Panc1 (cell line): ENCODE data around the gene DEFB123. TPM values are rescaled to one million over a fixed set of nuclear protein-coding genes. Genes with fewer than 3 reads are reported as not detected.

Experiments
- ATAC-seq: fragments of 200-7000 bp; cut with Tn5 transposase; 2 replicates; pipeline ENCODE4 v1.9.1; 2020; ENCODE audit warnings: mild to moderate bottlenecking, moderate library complexity
- BruUV-seq: library from RNA; stranded (reverse); fragments of 400-500 nt; replicated peaks from 2 replicates; lab custom pipeline; 2021; lab: Mats Ljungman, UMichigan
- CTCF ChIA-PET: fragments of 300-600 bp; sonication (Branson Sonifier 250); formaldehyde crosslinking; loops from one replicate; lab custom pipeline; 2022; ENCODE audit warnings: antibody characterized with exemption; lab: Charles Lee
- POLR2A ChIA-PET: fragments of 300-600 bp; sonication (Branson Sonifier 250); formaldehyde crosslinking; loops from one replicate; lab custom pipeline; 2022; ENCODE audit warnings: antibody characterized with exemption; lab: Charles Lee
- DNase-seq: peaks from one replicate; pipeline ENCODE4 v3.0.0-alpha.2; 2010; ENCODE audit warnings: low read depth, low spot score
- H3K27ac ChIP-seq: 2 replicates; pipeline ENCODE4 v1.5.1; 2011; ENCODE audit warnings: mild to moderate bottlenecking, low read length, inconsistent platforms
- H3K27me3 ChIP-seq: fragments of 200-500 bp; sonication (Bioruptor generic); 2 replicates; pipeline ENCODE4 v1.6.0; 2014; ENCODE audit warnings: low read length, inconsistent platforms; ENCODE audit not compliant: control insufficient read depth, insufficient read depth
- H3K36me3 ChIP-seq: fragments of 200-500 bp; sonication (Bioruptor generic); 2 replicates; pipeline ENCODE4 v1.5.1; 2014; ENCODE audit warnings: inconsistent platforms, mild to moderate bottlenecking, low read length, moderate library complexity; ENCODE audit not compliant: control insufficient read depth, insufficient read depth
- H3K4me1 ChIP-seq: 2 replicates; pipeline ENCODE4 v1.5.1; 2011; ENCODE audit warnings: inconsistent platforms, mild to moderate bottlenecking, low read length, moderate library complexity; ENCODE audit not compliant: control insufficient read depth, insufficient read depth
- H3K4me3 ChIP-seq, 2 experiments: 2 replicates each; pipeline ENCODE4 v1.5.1; 2011 to 2012; ENCODE audit warnings: low read depth in 2 of 2, low read length in 2 of 2, mild to moderate bottlenecking in 2 of 2, inconsistent platforms in 1 of 2, moderate library complexity in 1 of 2
- H3K9me3 ChIP-seq: fragments of 200-500 bp; sonication (Bioruptor generic); 2 replicates; pipeline ENCODE4 v1.5.1; 2014; ENCODE audit warnings: low read depth, mild to moderate bottlenecking, inconsistent platforms, low read length, moderate library complexity; ENCODE audit not compliant: control insufficient read depth, insufficient read depth
- POLR2AphosphoS5 ChIP-seq: IDR thresholded peaks from 2 replicates; pipeline ENCODE4 v1.6.1; 2012; ENCODE audit warnings: mild to moderate bottlenecking, low read depth, low read length, moderate library complexity
- SIN3A ChIP-seq: IDR thresholded peaks from 2 replicates; pipeline ENCODE4 v1.6.1; 2012; ENCODE audit warnings: low read depth, mild to moderate bottlenecking, low read length, moderate library complexity, borderline replicate concordance; ENCODE audit not compliant: insufficient read depth
- TCF7L2 ChIP-seq: IDR thresholded peaks from 2 replicates; pipeline ENCODE4 v1.6.1; 2011; ENCODE audit warnings: mild to moderate bottlenecking, low read depth, low read length, inconsistent platforms
- in situ Hi-C: cut with HindIII; loops from 2 replicates; pipeline ENCODE4 v1.10.0; 2016; ENCODE audit warnings: low sequenced_read_pairs, low pct_unique_long_range_greater_than_20kb
- intact Hi-C: fragments of 100-400 bp; cut with micrococcal nuclease; formaldehyde crosslinking; loops from one replicate; pipeline ENCODE4 v1.10.0; 2022; ENCODE audit not compliant: unreplicated experiment
- total RNA-seq: library from RNA; stranded (reverse); gene quantifications from one replicate; pipeline ENCODE4 v1.2.1, GENCODE V29; 2021; ENCODE audit not compliant: unreplicated experiment
- TF ChIP-seq, protein P1 (sequence below), 2 experiments: IDR thresholded peaks; 2 replicates each; pipeline ENCODE4 v1.6.1; 2011 to 2012; ENCODE audit warnings: low read depth in 2 of 2, control low read depth in 1 of 2, low read length in 1 of 2, mild to moderate bottlenecking in 1 of 2, moderate library complexity in 1 of 2; ENCODE audit not compliant: insufficient read depth in 1 of 2
- TF ChIP-seq, protein P2 (sequence below): fragments of 450-650 bp; IDR thresholded peaks from 2 replicates; pipeline ENCODE4 v1.5.1; 2017; ENCODE audit warnings: mild to moderate bottlenecking

Gene DEFB123
- total RNA-seq, 1 experiment from 2014 or later, result not detected

DNA sequence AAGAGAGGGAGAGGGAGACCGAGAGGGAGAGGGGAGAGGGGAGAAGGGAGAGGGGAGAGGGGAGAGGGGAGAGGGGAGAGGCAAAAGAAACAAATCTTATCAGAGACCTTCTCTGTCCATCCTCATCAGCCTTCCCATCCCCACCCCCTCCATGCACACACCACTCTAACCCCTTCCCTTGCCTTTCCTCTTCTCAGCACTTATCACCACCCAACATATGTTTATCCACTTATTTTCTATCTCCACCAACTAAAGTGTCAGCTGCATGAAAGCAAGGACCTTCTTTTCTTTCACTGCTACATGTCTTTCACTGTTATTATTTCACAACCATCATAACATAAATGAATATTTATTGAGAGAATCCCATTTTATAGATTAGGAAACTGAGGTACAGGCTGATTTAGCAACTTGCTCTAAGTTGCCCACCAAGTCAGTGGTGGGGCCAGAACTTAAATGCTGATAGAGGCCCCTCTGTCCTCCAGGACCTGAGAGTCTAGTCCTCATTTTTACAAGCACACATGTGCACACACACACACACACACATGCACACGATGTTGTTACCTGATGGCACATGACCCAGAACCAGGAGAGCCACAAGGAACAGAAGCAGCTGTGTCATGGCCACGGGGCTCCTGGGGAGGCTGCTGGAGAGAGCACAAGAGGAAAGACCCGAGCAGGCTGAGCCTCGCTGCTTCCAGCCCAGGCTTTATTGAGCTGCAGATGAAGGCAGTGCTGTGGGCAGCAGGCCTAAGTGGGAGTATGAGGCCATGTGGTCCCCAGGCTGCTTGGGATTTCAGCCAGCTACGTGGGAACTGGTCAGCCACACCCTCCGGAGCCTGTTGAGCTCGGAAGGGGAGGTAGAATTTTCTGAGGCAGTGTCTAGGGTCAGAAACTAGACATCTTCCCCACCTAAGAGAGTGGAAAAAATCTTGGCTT, 32.2 kb downstream of the DEFB123 start:
- no TSS peak for BruUV-seq
- Histone ChIP-seq H3K27ac (no peak overlapping the region), H3K4me1 (peaks cover 12% of the 10 kb centered on the region; the same call in 1 of the 2 replicates), H3K36me3 (no peaks in the 10 kb centered on the region), H3K9me3 (no peaks in the 10 kb centered on the region), H3K4me3 (no peak overlapping the region), H3K27me3 (0 out of 2 replicates have a peak, but pooled peaks cover 2% of the 10 kb centered on the region)
- TF ChIP-seq SIN3A (no peak), TCF7L2 (no peak), POLR2AphosphoS5 (no peak)
- TF ChIP-seq, protein P1, sequence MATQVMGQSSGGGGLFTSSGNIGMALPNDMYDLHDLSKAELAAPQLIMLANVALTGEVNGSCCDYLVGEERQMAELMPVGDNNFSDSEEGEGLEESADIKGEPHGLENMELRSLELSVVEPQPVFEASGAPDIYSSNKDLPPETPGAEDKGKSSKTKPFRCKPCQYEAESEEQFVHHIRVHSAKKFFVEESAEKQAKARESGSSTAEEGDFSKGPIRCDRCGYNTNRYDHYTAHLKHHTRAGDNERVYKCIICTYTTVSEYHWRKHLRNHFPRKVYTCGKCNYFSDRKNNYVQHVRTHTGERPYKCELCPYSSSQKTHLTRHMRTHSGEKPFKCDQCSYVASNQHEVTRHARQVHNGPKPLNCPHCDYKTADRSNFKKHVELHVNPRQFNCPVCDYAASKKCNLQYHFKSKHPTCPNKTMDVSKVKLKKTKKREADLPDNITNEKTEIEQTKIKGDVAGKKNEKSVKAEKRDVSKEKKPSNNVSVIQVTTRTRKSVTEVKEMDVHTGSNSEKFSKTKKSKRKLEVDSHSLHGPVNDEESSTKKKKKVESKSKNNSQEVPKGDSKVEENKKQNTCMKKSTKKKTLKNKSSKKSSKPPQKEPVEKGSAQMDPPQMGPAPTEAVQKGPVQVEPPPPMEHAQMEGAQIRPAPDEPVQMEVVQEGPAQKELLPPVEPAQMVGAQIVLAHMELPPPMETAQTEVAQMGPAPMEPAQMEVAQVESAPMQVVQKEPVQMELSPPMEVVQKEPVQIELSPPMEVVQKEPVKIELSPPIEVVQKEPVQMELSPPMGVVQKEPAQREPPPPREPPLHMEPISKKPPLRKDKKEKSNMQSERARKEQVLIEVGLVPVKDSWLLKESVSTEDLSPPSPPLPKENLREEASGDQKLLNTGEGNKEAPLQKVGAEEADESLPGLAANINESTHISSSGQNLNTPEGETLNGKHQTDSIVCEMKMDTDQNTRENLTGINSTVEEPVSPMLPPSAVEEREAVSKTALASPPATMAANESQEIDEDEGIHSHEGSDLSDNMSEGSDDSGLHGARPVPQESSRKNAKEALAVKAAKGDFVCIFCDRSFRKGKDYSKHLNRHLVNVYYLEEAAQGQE (IDR thresholded peaks at IDR 0.05; ENCODE audit: insufficient read depth in 1 of 2, low read depth in 2 of 2, low read length in 1 of 2), result no peak
- TF ChIP-seq, protein P2, sequence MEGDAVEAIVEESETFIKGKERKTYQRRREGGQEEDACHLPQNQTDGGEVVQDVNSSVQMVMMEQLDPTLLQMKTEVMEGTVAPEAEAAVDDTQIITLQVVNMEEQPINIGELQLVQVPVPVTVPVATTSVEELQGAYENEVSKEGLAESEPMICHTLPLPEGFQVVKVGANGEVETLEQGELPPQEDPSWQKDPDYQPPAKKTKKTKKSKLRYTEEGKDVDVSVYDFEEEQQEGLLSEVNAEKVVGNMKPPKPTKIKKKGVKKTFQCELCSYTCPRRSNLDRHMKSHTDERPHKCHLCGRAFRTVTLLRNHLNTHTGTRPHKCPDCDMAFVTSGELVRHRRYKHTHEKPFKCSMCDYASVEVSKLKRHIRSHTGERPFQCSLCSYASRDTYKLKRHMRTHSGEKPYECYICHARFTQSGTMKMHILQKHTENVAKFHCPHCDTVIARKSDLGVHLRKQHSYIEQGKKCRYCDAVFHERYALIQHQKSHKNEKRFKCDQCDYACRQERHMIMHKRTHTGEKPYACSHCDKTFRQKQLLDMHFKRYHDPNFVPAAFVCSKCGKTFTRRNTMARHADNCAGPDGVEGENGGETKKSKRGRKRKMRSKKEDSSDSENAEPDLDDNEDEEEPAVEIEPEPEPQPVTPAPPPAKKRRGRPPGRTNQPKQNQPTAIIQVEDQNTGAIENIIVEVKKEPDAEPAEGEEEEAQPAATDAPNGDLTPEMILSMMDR, result no peak
- in situ Hi-C loops, result no loop called here
- CTCF ChIA-PET, result interaction anchor here (0.5 to 3.9 kb wide), 5 partner anchors 12 to 310 kb away, joined by 3 to 21 read pairs (median 4); no protein-coding TSS in a partner anchor
- POLR2A ChIA-PET, result no interaction called here
- peak; percentile 39 for ATAC-seq
- DNase-seq, result no peak
- intact Hi-C loops, result no loop called here

DNA sequence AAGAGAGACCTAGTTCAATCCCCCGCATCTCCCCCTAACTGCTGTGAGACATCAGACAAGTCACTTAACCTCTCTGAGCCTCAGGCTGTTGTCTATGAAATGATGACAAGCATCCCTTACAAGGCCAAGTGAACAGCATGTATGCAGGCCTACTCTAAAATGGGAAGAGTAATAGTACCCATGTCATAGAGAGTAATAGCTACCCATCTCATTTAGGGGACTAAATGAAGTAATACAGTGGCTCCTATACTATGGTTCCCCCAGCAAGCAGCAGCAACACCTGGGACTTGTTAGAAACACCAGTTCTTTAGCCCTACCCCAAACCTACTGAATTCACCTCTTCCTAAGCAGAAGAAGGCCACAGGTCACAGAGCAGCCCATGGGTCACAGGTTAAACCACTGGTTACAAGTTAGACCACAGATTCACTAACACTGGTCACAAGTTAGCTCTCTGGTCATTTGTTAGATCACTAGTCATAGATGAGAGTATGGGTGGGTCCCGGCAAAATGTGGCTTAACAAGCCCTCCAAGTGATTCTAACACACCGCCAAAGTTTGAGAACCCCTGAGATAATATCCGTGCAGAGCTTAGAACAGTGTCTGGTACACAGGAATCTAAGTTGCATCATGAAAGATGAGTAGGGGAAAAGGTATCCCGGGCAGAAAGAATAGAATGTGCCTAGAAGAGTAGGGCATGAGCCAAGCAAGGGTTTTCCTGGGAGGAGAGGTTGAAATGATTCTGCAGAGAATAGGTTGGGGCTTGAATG, 33.1 kb downstream of the DEFB123 start:
- Histone ChIP-seq H3K4me1 (peaks cover 12% of the 10 kb centered on the region; the same call in 1 of the 2 replicates), H3K9me3 (no peaks in the 10 kb centered on the region), H3K4me3 (no peak overlapping the region), H3K36me3 (no peaks in the 10 kb centered on the region), H3K27ac (no peak overlapping the region), H3K27me3 (0 out of 2 replicates have a peak, but pooled peaks cover 2% of the 10 kb centered on the region)
- ChIA-PET POLR2A (no interaction called here), CTCF (interaction anchor here (0.5 to 3.9 kb wide), 5 partner anchors 13 to 309 kb away, joined by 3 to 21 read pairs (median 6); partner anchors contain the start of gene HM13)
- in situ Hi-C loops, result no loop called here
- DNase-seq (no peak), ATAC-seq (0 out of 2 replicates have a peak, but pooled peaks have one; percentile 3)
- no TSS peak for BruUV-seq
- intact Hi-C loops, result no loop called here
- TF ChIP-seq, protein P2, result no peak
